Measurements from ENCODE around the gene PDE7B.

Gene PDE7B

GRCh38 chr6:136146130-136146529 is 294.6 kb downstream of the PDE7B start:
- no peak overlapping the region for H3K4me3 ChIP-seq (ENCODE audit: control insufficient read depth, low read depth, low read length)
- no peak for DNase-seq (ENCODE audit: low read depth)
- TF ChIP-seq, protein P1, sequence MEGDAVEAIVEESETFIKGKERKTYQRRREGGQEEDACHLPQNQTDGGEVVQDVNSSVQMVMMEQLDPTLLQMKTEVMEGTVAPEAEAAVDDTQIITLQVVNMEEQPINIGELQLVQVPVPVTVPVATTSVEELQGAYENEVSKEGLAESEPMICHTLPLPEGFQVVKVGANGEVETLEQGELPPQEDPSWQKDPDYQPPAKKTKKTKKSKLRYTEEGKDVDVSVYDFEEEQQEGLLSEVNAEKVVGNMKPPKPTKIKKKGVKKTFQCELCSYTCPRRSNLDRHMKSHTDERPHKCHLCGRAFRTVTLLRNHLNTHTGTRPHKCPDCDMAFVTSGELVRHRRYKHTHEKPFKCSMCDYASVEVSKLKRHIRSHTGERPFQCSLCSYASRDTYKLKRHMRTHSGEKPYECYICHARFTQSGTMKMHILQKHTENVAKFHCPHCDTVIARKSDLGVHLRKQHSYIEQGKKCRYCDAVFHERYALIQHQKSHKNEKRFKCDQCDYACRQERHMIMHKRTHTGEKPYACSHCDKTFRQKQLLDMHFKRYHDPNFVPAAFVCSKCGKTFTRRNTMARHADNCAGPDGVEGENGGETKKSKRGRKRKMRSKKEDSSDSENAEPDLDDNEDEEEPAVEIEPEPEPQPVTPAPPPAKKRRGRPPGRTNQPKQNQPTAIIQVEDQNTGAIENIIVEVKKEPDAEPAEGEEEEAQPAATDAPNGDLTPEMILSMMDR (IDR thresholded peaks at IDR 0.05; ENCODE audit: control insufficient read depth, insufficient read depth, low read depth, low read length, missing control alignments), result no peak

- TF ChIP-seq, protein P1 (IDR thresholded peaks at IDR 0.05; ENCODE audit: control insufficient read depth, insufficient read depth, low read depth, low read length, missing control alignments), result no peak
- H3K4me3 ChIP-seq (ENCODE audit: control insufficient read depth, low read depth, low read length), result no peak overlapping the region
- DNase-seq (ENCODE audit: low read depth), result no peak
Observed at GRCh38 chr6:136147342-136147741, 295.8 kb downstream of the PDE7B start.

DNA sequence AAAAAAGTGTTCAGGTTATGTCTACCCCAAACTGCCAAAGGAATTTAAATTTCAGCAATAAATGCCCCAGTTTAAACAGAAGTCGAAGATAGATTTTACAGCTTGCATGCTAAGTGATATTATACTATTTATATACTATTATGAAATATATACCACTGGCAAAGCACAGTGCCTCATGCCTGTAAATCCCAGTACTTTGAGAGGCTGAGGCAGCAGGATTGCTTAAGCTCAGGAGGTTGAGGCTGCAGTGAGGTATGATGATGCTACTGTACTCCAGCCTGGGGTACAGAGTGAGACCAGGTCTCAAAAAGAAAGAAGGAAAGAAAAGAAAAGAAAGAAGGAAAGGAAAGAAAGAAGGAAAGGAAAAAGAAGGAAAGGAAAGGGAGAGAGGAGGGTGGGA is 296.6 kb downstream of the PDE7B start:
- TF ChIP-seq, protein P1 (IDR thresholded peaks at IDR 0.05; ENCODE audit: control insufficient read depth, insufficient read depth, low read depth, low read length, missing control alignments), result no peak
- DNase-seq (ENCODE audit: low read depth), result no peak
- no peak overlapping the region for H3K4me3 ChIP-seq (ENCODE audit: control insufficient read depth, low read depth, low read length)

DNA sequence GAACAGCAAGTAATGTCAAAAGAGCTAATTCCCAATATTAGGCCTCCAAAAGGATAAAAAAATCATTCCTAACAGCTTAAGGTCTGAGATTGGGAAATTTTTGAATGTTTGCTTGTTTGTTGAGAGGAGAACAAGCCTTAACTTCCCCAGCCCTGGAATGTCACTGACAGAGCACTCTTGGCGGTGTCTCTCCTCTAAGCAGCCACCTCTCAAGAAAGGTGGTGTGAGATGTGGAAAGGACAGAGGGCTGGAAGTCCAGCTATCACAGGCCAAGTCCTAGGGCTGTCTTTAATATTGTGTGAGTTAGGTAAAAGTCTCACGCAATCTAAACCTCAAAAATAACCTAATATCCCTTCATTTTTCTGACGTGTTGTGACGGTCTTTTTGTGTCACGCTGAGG is 297.0 kb downstream of the PDE7B start:
- DNase-seq (ENCODE audit: low read depth), result no peak
- H3K4me3 ChIP-seq (ENCODE audit: control insufficient read depth, low read depth, low read length), result no peak overlapping the region
- TF ChIP-seq, protein P1 (IDR thresholded peaks at IDR 0.05; ENCODE audit: control insufficient read depth, insufficient read depth, low read depth, low read length, missing control alignments), result no peak

- no peak for DNase-seq (ENCODE audit: low read depth)
- no peak overlapping the region for H3K4me3 ChIP-seq (ENCODE audit: control insufficient read depth, low read depth, low read length)
- TF ChIP-seq, protein P1 (IDR thresholded peaks at IDR 0.05; ENCODE audit: control insufficient read depth, insufficient read depth, low read depth, low read length, missing control alignments), result no peak
Observed at GRCh38 chr6:136149311-136149710, 297.8 kb downstream of the PDE7B start.

GRCh38 chr6:136150961-136151360 is 299.5 kb downstream of the PDE7B start:
- DNase-seq (ENCODE audit: low read depth), result no peak
- TF ChIP-seq, protein P1 (IDR thresholded peaks at IDR 0.05; ENCODE audit: control insufficient read depth, insufficient read depth, low read depth, low read length, missing control alignments), result no peak
- H3K4me3 ChIP-seq (ENCODE audit: control insufficient read depth, low read depth, low read length), result no peak overlapping the region

Data from AG09309 (cell line).